ENCODE measurements around the gene RFC5.
A peak's percentile ranks its signal among the peaks of the same experiment; 100 is the strongest.

The RFC5 gene

GRCh38 chr12:117968826-117969659 lies 47.5 kb upstream of the RFC5 start, which contains the start of gene KSR2 (continued):
- TF ChIP-seq ZNF654 (tag by site-specific recombination; IDR thresholded peaks at IDR 0.05; ENCODE audit: low read depth) (no peak), SP7 (tag by site-specific recombination; IDR thresholded peaks at IDR 0.05) (peak; percentile 50), ZNF350 (tag by site-specific recombination; IDR thresholded peaks at IDR 0.05) (no peak), ZNF341 (tag by site-specific recombination; IDR thresholded peaks at IDR 0.05; ENCODE audit: low read depth) (peak; percentile 79), MEIS1 (CRISPR knock-in tag; IDR thresholded peaks at IDR 0.05; ENCODE audit: borderline replicate concordance) (no peak), ZNF2 (tag by site-specific recombination; IDR thresholded peaks at IDR 0.05) (0 out of 2 replicates have a peak, but pooled peaks have one; percentile 65), ZNF600 (tag by site-specific recombination; IDR thresholded peaks at IDR 0.05) (peak; percentile 49; the same call in 1 of the 2 replicates), ZNF211 (tag by site-specific recombination; IDR thresholded peaks at IDR 0.05; ENCODE audit: low read depth) (no peak), ZNF423 (tag by site-specific recombination; IDR thresholded peaks at IDR 0.05) (no peak), ZNF521 (tag by site-specific recombination; IDR thresholded peaks at IDR 0.05) (no peak), TSHZ1 (tag by site-specific recombination; IDR thresholded peaks at IDR 0.05; ENCODE audit: borderline replicate concordance) (no peak), IKZF3 (tag by site-specific recombination; IDR thresholded peaks at IDR 0.05) (no peak), BCL11B (tag by site-specific recombination; IDR thresholded peaks at IDR 0.05; ENCODE audit: low read depth) (no peak), ZNF777 (tag by site-specific recombination; IDR thresholded peaks at IDR 0.05; ENCODE audit: borderline replicate concordance) (no peak), EGR2 (tag by site-specific recombination; IDR thresholded peaks at IDR 0.05; ENCODE audit: low read depth) (peak; percentile 50; the same call in 1 of the 2 replicates), WT1 (tag by site-specific recombination; IDR thresholded peaks at IDR 0.05) (no peak), PRDM10 (tag by site-specific recombination; IDR thresholded peaks at IDR 0.05) (peak; percentile 39; the same call in 1 of the 2 replicates)
- TF ChIP-seq, protein P1, sequence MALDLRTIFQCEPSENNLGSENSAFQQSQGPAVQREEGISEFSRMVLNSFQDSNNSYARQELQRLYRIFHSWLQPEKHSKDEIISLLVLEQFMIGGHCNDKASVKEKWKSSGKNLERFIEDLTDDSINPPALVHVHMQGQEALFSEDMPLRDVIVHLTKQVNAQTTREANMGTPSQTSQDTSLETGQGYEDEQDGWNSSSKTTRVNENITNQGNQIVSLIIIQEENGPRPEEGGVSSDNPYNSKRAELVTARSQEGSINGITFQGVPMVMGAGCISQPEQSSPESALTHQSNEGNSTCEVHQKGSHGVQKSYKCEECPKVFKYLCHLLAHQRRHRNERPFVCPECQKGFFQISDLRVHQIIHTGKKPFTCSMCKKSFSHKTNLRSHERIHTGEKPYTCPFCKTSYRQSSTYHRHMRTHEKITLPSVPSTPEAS (tag by site-specific recombination; IDR thresholded peaks at IDR 0.05): peak; percentile 94
- TF ChIP-seq, protein P2, sequence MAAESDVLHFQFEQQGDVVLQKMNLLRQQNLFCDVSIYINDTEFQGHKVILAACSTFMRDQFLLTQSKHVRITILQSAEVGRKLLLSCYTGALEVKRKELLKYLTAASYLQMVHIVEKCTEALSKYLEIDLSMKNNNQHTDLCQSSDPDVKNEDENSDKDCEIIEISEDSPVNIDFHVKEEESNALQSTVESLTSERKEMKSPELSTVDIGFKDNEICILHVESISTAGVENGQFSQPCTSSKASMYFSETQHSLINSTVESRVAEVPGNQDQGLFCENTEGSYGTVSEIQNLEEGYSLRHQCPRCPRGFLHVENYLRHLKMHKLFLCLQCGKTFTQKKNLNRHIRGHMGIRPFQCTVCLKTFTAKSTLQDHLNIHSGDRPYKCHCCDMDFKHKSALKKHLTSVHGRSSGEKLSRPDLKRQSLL (tag by site-specific recombination; IDR thresholded peaks at IDR 0.05): no peak
- TF ChIP-seq, protein P3, sequence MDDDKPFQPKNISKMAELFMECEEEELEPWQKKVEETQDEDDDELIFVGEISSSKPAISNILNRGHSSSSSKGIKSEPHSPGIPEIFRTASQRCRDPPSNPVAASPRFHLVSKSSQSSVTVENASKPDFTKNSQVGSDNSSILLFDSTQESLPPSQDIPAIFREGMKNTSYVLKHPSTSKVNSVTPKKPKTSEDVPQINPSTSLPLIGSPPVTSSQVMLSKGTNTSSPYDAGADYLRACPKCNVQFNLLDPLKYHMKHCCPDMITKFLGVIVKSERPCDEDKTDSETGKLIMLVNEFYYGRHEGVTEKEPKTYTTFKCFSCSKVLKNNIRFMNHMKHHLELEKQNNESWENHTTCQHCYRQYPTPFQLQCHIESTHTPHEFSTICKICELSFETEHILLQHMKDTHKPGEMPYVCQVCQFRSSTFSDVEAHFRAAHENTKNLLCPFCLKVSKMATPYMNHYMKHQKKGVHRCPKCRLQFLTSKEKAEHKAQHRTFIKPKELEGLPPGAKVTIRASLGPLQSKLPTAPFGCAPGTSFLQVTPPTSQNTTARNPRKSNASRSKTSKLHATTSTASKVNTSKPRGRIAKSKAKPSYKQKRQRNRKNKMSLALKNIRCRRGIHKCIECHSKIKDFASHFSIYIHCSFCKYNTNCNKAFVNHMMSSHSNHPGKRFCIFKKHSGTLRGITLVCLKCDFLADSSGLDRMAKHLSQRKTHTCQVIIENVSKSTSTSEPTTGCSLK (tag by site-specific recombination; IDR thresholded peaks at IDR 0.05): no peak
- TF ChIP-seq, protein P4, sequence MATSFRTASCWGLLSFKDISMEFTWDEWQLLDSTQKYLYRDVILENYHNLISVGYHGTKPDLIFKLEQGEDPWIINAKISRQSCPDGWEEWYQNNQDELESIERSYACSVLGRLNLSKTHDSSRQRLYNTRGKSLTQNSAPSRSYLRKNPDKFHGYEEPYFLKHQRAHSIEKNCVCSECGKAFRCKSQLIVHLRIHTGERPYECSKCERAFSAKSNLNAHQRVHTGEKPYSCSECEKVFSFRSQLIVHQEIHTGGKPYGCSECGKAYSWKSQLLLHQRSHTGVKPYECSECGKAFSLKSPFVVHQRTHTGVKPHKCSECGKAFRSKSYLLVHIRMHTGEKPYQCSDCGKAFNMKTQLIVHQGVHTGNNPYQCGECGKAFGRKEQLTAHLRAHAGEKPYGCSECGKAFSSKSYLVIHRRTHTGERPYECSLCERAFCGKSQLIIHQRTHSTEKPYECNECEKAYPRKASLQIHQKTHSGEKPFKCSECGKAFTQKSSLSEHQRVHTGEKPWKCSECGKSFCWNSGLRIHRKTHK (tag by site-specific recombination; IDR thresholded peaks at IDR 0.05): no peak
- TF ChIP-seq, protein P5, sequence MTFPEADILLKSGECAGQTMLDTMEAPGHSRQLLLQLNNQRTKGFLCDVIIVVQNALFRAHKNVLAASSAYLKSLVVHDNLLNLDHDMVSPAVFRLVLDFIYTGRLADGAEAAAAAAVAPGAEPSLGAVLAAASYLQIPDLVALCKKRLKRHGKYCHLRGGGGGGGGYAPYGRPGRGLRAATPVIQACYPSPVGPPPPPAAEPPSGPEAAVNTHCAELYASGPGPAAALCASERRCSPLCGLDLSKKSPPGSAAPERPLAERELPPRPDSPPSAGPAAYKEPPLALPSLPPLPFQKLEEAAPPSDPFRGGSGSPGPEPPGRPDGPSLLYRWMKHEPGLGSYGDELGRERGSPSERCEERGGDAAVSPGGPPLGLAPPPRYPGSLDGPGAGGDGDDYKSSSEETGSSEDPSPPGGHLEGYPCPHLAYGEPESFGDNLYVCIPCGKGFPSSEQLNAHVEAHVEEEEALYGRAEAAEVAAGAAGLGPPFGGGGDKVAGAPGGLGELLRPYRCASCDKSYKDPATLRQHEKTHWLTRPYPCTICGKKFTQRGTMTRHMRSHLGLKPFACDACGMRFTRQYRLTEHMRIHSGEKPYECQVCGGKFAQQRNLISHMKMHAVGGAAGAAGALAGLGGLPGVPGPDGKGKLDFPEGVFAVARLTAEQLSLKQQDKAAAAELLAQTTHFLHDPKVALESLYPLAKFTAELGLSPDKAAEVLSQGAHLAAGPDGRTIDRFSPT (tag by site-specific recombination; IDR thresholded peaks at IDR 0.05): no peak
